SH-SY5Y (cell line): Measurements from ENCODE around the gene DDX49.

Experiments used
- GATA2 ChIP-seq: IDR thresholded peaks from 2 replicates; pipeline ENCODE4 v1.6.1; 2011; ENCODE audit warnings: mild to moderate bottlenecking, low read depth, low read length
- GATA3 ChIP-seq: IDR thresholded peaks from 2 replicates; pipeline ENCODE4 v1.6.1; 2011; ENCODE audit warnings: low read depth, mild to moderate bottlenecking, low read length, moderate library complexity

The DDX49 gene

GRCh38 chr19:18961767-18962620, 42.5 kb downstream of the DDX49 start:
- TF ChIP-seq GATA2 (no peak), GATA3 (no peak)

GRCh38 chr19:18964121-18964520, 44.6 kb downstream of the DDX49 start:
- TF ChIP-seq GATA2, result no peak
- TF ChIP-seq GATA3, result no peak

GRCh38 chr19:18966307-18966706, 46.8 kb downstream of the DDX49 start:
- no peak for TF ChIP-seq GATA3
- no peak for TF ChIP-seq GATA2

GRCh38 chr19:18967358-18968146, 48.0 kb downstream of the DDX49 start:
- TF ChIP-seq GATA2, result no peak
- no peak for TF ChIP-seq GATA3

GRCh38 chr19:18969931-18970659, 50.6 kb downstream of the DDX49 start:
- TF ChIP-seq GATA3, result no peak

GRCh38 chr19:18972301-18972811, 52.8 kb downstream of the DDX49 start:
- TF ChIP-seq GATA2 (no peak), GATA3 (no peak)

GRCh38 chr19:18972851-18973250, 53.3 kb downstream of the DDX49 start:
- TF ChIP-seq GATA3, result no peak
- TF ChIP-seq GATA2, result no peak

GRCh38 chr19:18975011-18975410, 55.5 kb downstream of the DDX49 start:
- TF ChIP-seq GATA2, result no peak
- no peak for TF ChIP-seq GATA3

- TF ChIP-seq GATA2 (no peak), GATA3 (no peak)
Measured at GRCh38 chr19:18975869-18976268, 56.4 kb downstream of the DDX49 start.
